Pons (tissue), 1 donor: ENCODE measurements around the gene ANGPTL3.

Experiments used
- DNase-seq: peaks from one replicate; pipeline ENCODE4 v3.0.0-alpha.2; 2016; ENCODE audit warnings: low spot score

Gene ANGPTL3

GRCh38 chr1:62628506-62628905 lies 31.2 kb downstream of the ANGPTL3 start:
- DNase-seq: no peak

GRCh38 chr1:62637392-62638105 lies 40.2 kb downstream of the ANGPTL3 start:
- no peak for DNase-seq

- no peak for DNase-seq
Measured at GRCh38 chr1:62643283-62643682, 46.0 kb downstream of the ANGPTL3 start.

- DNase-seq: no peak
Measured at GRCh38 chr1:62652387-62652786, 55.1 kb downstream of the ANGPTL3 start.

- DNase-seq: no peak
Measured at GRCh38 chr1:62654744-62655143, 57.4 kb downstream of the ANGPTL3 start.
